Upper lobe of left lung (tissue), 4 donors: Measurements from ENCODE around the gene KRT81.

Source experiments
- EP300 ChIP-seq, 4 donors: sonication (generic); formaldehyde crosslinking; IDR thresholded peaks; one replicate each; pipeline ENCODE4 v1.5.1; 2017; ENCODE audit warnings: antibody characterized with exemption in 4 of 4, control low read depth in 2 of 4
- POLR2A ChIP-seq, 4 donors: fragments of 450-650 bp; IDR thresholded peaks; one replicate each; pipeline ENCODE4 v1.5.1; 2016 to 2017; ENCODE audit warnings: antibody characterized with exemption in 4 of 4, mild to moderate bottlenecking in 2 of 4
- POLR2AphosphoS5 ChIP-seq, 2 donors: sonication (generic); formaldehyde crosslinking; IDR thresholded peaks; one replicate each; pipeline ENCODE4 v1.5.1; 2017; ENCODE audit warnings: antibody characterized with exemption in 2 of 2
- TF ChIP-seq, protein P1 (sequence below), 6 experiments: fragments of 450-650 bp in 4 of 6; fragments of 200-600 bp in 2 of 6; sonication (generic) in 2 of 6; IDR thresholded peaks; one replicate each; pipeline ENCODE4 v1.5.1; 2016 to 2019; ENCODE audit warnings: antibody characterized with exemption in 6 of 6

DNA sequence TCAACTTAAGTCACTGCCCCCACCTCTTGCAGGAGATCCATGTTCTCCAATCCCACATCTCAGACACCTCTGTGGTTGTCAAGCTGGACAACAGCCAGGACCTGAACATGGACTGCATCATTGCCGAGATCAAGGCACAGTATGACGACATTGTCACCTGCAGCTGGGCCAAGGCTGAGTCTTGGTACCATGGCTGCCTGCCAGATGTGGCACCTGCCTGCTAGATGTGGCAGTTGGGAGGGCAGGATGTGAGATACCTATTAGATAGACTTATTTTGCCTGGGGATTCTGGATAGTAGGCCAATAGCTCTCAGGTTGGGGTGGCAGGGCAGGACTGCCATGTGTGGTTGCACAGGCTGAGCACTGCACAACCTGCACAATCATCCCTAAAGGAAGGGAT, 24.8 kb downstream of the KRT81 start:
- TF ChIP-seq POLR2AphosphoS5 (IDR thresholded peaks at IDR 0.05) (no peak), EP300 (IDR thresholded peaks at IDR 0.05) (no peak), POLR2A (IDR thresholded peaks at IDR 0.05) (no peak)
- TF ChIP-seq, protein P1, sequence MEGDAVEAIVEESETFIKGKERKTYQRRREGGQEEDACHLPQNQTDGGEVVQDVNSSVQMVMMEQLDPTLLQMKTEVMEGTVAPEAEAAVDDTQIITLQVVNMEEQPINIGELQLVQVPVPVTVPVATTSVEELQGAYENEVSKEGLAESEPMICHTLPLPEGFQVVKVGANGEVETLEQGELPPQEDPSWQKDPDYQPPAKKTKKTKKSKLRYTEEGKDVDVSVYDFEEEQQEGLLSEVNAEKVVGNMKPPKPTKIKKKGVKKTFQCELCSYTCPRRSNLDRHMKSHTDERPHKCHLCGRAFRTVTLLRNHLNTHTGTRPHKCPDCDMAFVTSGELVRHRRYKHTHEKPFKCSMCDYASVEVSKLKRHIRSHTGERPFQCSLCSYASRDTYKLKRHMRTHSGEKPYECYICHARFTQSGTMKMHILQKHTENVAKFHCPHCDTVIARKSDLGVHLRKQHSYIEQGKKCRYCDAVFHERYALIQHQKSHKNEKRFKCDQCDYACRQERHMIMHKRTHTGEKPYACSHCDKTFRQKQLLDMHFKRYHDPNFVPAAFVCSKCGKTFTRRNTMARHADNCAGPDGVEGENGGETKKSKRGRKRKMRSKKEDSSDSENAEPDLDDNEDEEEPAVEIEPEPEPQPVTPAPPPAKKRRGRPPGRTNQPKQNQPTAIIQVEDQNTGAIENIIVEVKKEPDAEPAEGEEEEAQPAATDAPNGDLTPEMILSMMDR (IDR thresholded peaks at IDR 0.05) = no peak
